Karpas-422 (cell line): ENCODE measurements around the gene SCYL2. TPM values are rescaled to one million over a fixed set of nuclear protein-coding genes. Genes with fewer than 3 reads are reported as not detected.
"Not testable (repeated sequence)": the region's sequence is repeated elsewhere in the genome, so short reads cannot be mapped to it uniquely, and the experiment has no call there.

Experiments used
- DNase-seq: peaks from one replicate; pipeline ENCODE4 v3.0.0-alpha.2; 2015
- H2AFZ ChIP-seq: fragments of 200-600 bp; sonication (generic); 2 replicates; pipeline ENCODE4 v1.6.1; 2014; ENCODE audit warnings: antibody characterized with exemption, low read length, mixed read lengths
- H3K27ac ChIP-seq: fragments of 200-600 bp; sonication (generic); 2 replicates; pipeline ENCODE4 v1.5.1; 2014; ENCODE audit warnings: mild to moderate bottlenecking, low read length, moderate library complexity
- H3K27me3 ChIP-seq: fragments of 200-600 bp; sonication (generic); 2 replicates; pipeline ENCODE4 v1.6.1; 2014; ENCODE audit warnings: low read length, mixed read lengths
- H3K36me3 ChIP-seq: fragments of 200-600 bp; sonication (generic); 2 replicates; pipeline ENCODE4 v1.6.1; 2014; ENCODE audit warnings: low read length, mixed read lengths; ENCODE audit not compliant: insufficient read depth
- H3K4me1 ChIP-seq: fragments of 200-600 bp; sonication (generic); 2 replicates; pipeline ENCODE4 v1.6.1; 2014; ENCODE audit warnings: mild to moderate bottlenecking, low read length, mixed read lengths
- H3K4me2 ChIP-seq: fragments of 200-600 bp; sonication (generic); 2 replicates; pipeline ENCODE4 v1.6.1; 2014; ENCODE audit warnings: low read length, low read depth, mild to moderate bottlenecking; ENCODE audit not compliant: poor library complexity, severe bottlenecking
- H3K4me3 ChIP-seq: fragments of 200-600 bp; sonication (generic); 2 replicates; pipeline ENCODE4 v1.5.1; 2014; ENCODE audit warnings: mild to moderate bottlenecking, antibody characterized with exemption, low read length, mixed read lengths
- H3K79me2 ChIP-seq: fragments of 200-600 bp; sonication (generic); 2 replicates; pipeline ENCODE4 v1.6.1; 2014; ENCODE audit warnings: mild to moderate bottlenecking, low read length, mixed read lengths
- H3K9ac ChIP-seq: fragments of 200-600 bp; sonication (generic); 2 replicates; pipeline ENCODE4 v1.6.0; 2014; ENCODE audit warnings: low read length
- H3K9me2 ChIP-seq: fragments of 200-600 bp; sonication (generic), shearing (Covaris generic); replicated peaks from 2 replicates; pipeline ENCODE4 v1.6.0; 2014; ENCODE audit warnings: mild to moderate bottlenecking, low read length, moderate library complexity; ENCODE audit not compliant: insufficient read depth
- H3K9me3 ChIP-seq: fragments of 300-700, 200-600 bp; sonication (generic); 2 replicates; pipeline ENCODE4 v1.6.1; 2014; ENCODE audit warnings: low read length, mixed read lengths
- H4K20me1 ChIP-seq: fragments of 200-600 bp; sonication (generic); 2 replicates; pipeline ENCODE4 v1.6.1; 2014; ENCODE audit warnings: mild to moderate bottlenecking, antibody characterized with exemption, low read length, low read depth; ENCODE audit not compliant: insufficient read depth
- total RNA-seq: library from RNA; depleted of rRNA; stranded (reverse); fragments of >200 nt; shearing (Covaris generic); gene quantifications from 2 replicates; pipeline ENCODE4 v1.2.3, GENCODE V29; 2014; ENCODE audit warnings: low replicate concordance

SCYL2 gene
- total RNA-seq, 1 experiment from 2014 or later: 96.2 TPM

DNA sequence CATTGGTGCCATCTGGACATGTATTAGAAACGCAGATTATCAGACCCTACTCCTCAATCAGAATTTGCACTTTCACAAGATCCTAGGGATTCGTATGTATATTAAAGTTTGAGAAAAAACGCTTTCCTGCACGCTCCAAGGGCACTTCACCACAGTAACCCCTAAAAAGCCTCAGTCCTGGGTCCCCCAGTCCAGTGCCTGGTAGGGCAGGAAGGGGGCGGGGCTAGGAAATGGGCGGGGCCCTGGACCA, 467 bp upstream of the SCYL2 start:
- H3K79me2 ChIP-seq: peaks cover 48% of the 10 kb centered on the region
- H3K36me3 ChIP-seq: no peaks in the 10 kb centered on the region
- peak overlapping the region; percentile 97 for H3K4me3 ChIP-seq
- no peaks in the 10 kb centered on the region for H3K27me3 ChIP-seq
- H3K4me2 ChIP-seq: peak overlapping the region; percentile 90
- H3K9ac ChIP-seq: peak overlapping the region; percentile 95
- DNase-seq: peak; percentile 95
- no peaks in the 10 kb centered on the region for H3K9me3 ChIP-seq
- H3K4me1 ChIP-seq: peaks cover 33% of the 10 kb centered on the region
- no peaks in the 10 kb centered on the region for H3K9me2 ChIP-seq
- peaks cover 11% of the 10 kb centered on the region; the same call in 1 of the 2 replicates for H4K20me1 ChIP-seq
- H2AFZ ChIP-seq: peak overlapping the region; percentile 91; the same call in 1 of the 2 replicates
- H3K27ac ChIP-seq: peak overlapping the region; percentile 18; the same call in 1 of the 2 replicates

DNA sequence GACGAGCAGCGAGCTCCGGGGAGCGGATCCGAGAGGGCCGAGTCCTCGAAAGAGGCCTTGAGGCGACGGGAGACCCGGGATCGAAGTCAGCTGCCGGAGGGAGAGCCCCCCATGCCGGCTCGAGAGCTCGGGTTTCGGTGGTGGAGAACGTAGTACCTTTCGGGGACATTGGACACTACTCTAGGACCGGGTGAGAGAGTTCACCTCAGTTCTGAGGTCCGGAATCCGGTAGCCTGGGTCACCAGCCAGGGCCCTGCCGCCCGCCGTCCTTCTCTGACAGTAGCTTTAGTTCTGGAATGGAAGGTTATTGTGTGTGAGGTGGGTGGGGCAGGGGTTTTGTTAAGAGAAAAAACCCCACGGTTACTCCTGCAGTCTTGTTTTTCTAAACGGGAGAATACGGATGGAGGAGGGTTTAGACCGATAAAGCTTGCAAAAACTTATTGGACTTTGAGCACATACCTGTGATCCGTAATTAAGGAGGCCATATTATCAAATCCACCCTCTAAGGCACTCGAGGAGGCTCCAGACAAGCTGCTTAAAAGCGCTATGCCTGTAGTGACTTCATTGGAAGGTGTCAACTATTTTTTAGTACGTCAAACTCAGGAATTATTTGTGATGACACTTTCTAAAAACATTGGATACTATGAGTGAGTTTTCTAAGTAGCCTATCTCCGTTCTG, 765 bp downstream of the SCYL2 start:
- Histone ChIP-seq H3K36me3 (peaks cover 11% of the 10 kb centered on the region), H3K4me3 (peak overlapping the region; percentile 97), H3K79me2 (peaks cover 61% of the 10 kb centered on the region), H3K27ac (peak overlapping the region; percentile 50), H2AFZ (peak overlapping the region; percentile 91), H3K9ac (peak overlapping the region; percentile 95), H3K9me2 (no peaks in the 10 kb centered on the region), H3K4me1 (peaks cover 44% of the 10 kb centered on the region), H4K20me1 (peaks cover 11% of the 10 kb centered on the region; the same call in 1 of the 2 replicates), H3K9me3 (no peaks in the 10 kb centered on the region), H3K4me2 (peak overlapping the region; percentile 90), H3K27me3 (no peaks in the 10 kb centered on the region)
- peak; percentile 58 for DNase-seq

DNA sequence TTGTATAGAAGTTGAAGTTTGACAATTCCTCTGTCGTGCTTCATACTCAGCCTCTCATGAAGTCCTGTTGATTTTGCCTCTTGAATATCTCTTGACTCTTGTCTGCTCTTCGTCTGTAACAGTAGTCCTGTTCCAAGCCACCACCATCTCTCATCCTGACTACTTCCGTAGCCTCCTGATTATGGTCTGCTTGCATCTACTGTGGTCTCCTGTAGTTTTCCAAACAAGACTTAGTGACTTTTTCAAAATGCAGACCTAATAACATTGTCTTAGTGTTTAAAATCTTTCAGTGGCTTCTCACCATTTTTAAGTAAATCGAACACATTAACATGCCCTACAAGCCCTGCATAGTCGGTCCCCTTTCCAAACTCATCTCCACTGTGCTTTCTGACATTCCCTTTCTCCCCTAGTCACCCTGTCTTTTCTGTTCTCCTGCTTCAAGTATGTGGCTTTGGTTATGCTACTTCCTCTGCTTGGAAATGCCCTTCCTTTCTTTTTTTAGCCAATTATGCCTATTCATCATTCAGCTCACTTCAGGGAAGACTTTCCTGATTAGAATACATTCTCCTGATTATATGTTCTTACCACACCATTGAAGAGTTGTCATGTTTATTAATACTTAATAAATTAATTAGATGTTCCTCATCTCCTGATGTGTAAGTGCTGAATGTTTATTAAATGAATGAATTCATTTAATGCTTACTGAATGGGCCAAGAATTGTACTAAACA, 2.0 kb downstream of the SCYL2 start:
- H3K9ac ChIP-seq: peak overlapping the region; percentile 95
- peaks cover 40% of the 10 kb centered on the region for H3K4me1 ChIP-seq
- peak overlapping the region; percentile 90 for H3K4me2 ChIP-seq
- peaks cover 73% of the 10 kb centered on the region for H3K79me2 ChIP-seq
- no peaks in the 10 kb centered on the region for H3K9me3 ChIP-seq
- no peak overlapping the region for H3K27ac ChIP-seq
- peaks cover 11% of the 10 kb centered on the region for H3K36me3 ChIP-seq
- peaks cover 11% of the 10 kb centered on the region; the same call in 1 of the 2 replicates for H4K20me1 ChIP-seq
- DNase-seq: no peak
- H3K9me2 ChIP-seq: no peaks in the 10 kb centered on the region
- H2AFZ ChIP-seq: no peak overlapping the region
- H3K27me3 ChIP-seq: no peaks in the 10 kb centered on the region
- H3K4me3 ChIP-seq: peak overlapping the region; percentile 97

DNA sequence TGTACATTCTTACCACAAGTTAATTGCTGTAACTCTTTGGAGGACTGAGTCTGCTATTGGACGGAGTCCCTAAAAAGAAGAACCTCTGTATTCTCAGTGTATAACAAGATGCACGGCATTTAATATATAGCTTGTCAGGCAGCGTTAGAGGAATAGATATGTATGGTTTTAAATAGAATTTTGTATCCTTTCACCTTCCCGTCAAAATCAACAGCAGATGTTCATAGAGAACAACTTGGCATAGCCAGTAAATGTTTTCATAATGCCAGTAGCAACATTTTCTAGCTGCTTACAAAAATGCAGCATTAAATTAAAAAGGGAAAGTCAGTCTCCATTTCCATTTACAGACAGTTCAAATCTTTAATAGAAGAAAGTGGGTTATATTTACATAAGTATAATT, 6.8 kb downstream of the SCYL2 start:
- Histone ChIP-seq H2AFZ (no peak overlapping the region), H4K20me1 (peaks cover 2% of the 10 kb centered on the region; the same call in 1 of the 2 replicates), H3K9ac (no peak overlapping the region), H3K36me3 (peaks cover 22% of the 10 kb centered on the region), H3K4me3 (no peak overlapping the region), H3K4me1 (peaks cover 30% of the 10 kb centered on the region), H3K9me3 (0 out of 2 replicates have a peak, but pooled peaks cover 3% of the 10 kb centered on the region), H3K4me2 (no peak overlapping the region), H3K79me2 (peaks cover 100% of the 10 kb centered on the region), H3K9me2 (no peaks in the 10 kb centered on the region), H3K27ac (no peak overlapping the region), H3K27me3 (no peaks in the 10 kb centered on the region)
- no peak for DNase-seq

DNA sequence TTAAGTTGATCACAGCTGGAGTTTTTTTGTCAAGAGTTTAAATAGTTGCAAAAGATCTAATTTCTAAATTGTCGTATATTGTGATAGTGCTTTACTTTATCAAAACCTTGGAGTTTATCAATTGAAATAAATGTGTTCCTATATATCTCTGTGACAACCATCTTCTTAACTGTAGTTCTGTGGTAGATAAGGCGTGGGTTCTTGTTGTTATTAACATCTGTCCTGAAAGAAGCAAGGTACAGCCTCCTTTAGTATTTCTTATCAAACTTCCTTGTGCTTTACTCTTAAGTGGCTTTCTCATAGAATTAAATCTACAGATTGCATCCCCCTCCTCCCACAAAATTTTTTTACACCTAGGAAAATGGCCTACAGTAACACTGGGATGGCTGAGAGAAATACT, 7.3 kb downstream of the SCYL2 start:
- peaks cover 100% of the 10 kb centered on the region for H3K79me2 ChIP-seq
- H3K4me2 ChIP-seq: no peak overlapping the region
- no peak overlapping the region for H3K4me3 ChIP-seq
- no peaks in the 10 kb centered on the region for H3K9me2 ChIP-seq
- 0 out of 2 replicates have a peak, but pooled peaks cover 3% of the 10 kb centered on the region for H3K9me3 ChIP-seq
- no peak overlapping the region for H2AFZ ChIP-seq
- H4K20me1 ChIP-seq: no peaks in the 10 kb centered on the region
- H3K36me3 ChIP-seq: peaks cover 22% of the 10 kb centered on the region
- no peak overlapping the region for H3K27ac ChIP-seq
- H3K27me3 ChIP-seq: no peaks in the 10 kb centered on the region
- H3K9ac ChIP-seq: no peak overlapping the region
- no peak for DNase-seq
- H3K4me1 ChIP-seq: peaks cover 25% of the 10 kb centered on the region

DNA sequence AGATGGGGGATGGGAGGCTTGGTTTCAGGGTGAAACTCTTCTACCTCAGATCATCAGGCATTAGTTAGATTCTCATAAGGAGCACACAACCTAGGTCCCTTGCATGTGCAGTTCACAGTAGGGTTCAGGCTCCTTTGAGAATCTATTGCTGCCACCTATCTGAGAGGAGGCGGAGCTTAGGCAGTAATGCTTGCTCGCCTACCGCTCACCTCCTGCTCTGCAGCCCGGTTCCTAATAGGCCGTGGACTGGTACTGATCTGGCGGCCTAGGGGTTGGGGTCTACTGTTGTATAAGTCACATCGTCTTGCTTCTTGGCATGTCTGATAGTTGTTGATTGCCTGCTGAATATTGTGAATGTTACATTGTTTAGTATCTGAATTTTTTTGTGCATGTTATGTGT, 12.2 kb downstream of the SCYL2 start:
- H3K27ac ChIP-seq: no peak overlapping the region
- H3K4me2 ChIP-seq: no peak overlapping the region
- no peak for DNase-seq
- H4K20me1 ChIP-seq: no peaks in the 10 kb centered on the region
- H3K4me3 ChIP-seq: no peak overlapping the region
- no peak overlapping the region for H2AFZ ChIP-seq
- H3K79me2 ChIP-seq: peaks cover 100% of the 10 kb centered on the region
- H3K9me3 ChIP-seq: 0 out of 2 replicates have a peak, but pooled peaks cover 3% of the 10 kb centered on the region
- no peaks in the 10 kb centered on the region for H3K4me1 ChIP-seq
- H3K36me3 ChIP-seq: peaks cover 26% of the 10 kb centered on the region; the same call in 1 of the 2 replicates
- no peaks in the 10 kb centered on the region for H3K27me3 ChIP-seq
- H3K9me2 ChIP-seq: no peaks in the 10 kb centered on the region
- H3K9ac ChIP-seq: no peak overlapping the region

DNA sequence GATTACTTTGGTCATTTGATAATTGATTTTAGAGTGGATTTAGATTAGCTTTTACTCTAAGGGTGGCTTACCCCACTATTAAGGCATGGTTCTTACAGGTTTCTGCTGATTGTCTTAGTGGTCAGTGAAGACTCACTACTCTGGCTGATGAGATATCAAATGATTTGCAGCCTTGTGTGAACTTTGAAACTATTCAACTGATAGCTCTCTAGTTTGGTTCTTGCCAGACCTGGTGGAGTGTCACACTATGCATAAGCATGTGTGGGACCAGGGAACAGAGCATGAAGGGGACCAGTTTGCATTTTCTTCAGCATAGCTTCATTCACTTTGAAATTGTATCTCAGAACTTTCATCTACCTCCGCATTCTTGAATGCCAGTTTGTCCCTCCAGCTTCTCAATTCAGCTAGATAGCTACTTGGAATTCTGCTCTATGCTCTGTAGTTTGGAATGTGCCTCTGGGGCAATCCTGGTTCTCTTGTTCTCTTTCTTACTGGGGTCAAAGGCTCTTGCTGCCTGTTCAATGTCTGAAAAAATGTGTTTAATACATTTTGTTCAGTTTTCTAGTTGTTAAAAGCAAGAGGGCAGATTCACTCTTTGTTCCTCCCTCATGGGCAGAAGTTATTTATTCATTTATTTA, 12.7 kb downstream of the SCYL2 start:
- Histone ChIP-seq H3K9me3 (0 out of 2 replicates have a peak, but pooled peaks cover 3% of the 10 kb centered on the region), H3K79me2 (peaks cover 100% of the 10 kb centered on the region)

DNA sequence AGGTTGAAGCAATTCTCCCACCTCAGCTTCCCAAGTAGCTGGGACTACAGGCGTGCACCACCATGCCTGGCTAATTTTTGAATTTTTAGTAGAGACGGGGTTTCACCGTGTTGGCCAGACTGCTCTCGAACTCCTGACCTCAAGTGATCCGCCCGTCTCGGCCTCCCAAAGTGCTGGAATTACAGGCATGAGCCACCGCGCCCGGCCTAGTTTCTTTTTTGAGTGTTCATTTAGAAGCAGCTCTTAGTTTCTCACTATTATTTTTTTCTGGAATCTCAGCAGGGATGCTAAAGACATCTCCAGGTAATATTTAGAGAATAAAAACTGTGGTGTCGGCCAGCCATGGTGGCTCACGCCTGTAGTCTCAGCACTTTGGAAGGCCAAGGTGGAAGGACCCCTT, 17.6 kb downstream of the SCYL2 start:
- not testable (repeated sequence) for H2AFZ ChIP-seq

More for the DNA sequence above, 12.7 kb downstream of the SCYL2 start:
- no peak for DNase-seq
- H3K9me2 ChIP-seq: no peaks in the 10 kb centered on the region
- no peak overlapping the region for H3K9ac ChIP-seq
- no peaks in the 10 kb centered on the region for H3K27me3 ChIP-seq
- peaks cover 27% of the 10 kb centered on the region; the same call in 1 of the 2 replicates for H3K36me3 ChIP-seq
- H2AFZ ChIP-seq: no peak overlapping the region
- H3K4me1 ChIP-seq: no peaks in the 10 kb centered on the region
- no peak overlapping the region for H3K4me3 ChIP-seq
- no peak overlapping the region for H3K27ac ChIP-seq
- H4K20me1 ChIP-seq: no peaks in the 10 kb centered on the region
- no peak overlapping the region for H3K4me2 ChIP-seq

More for the DNA sequence above, 17.6 kb downstream of the SCYL2 start:
- H4K20me1 ChIP-seq, H3K9me2 ChIP-seq, H3K9me3 ChIP-seq, H3K4me2 ChIP-seq, H3K4me1 ChIP-seq, H3K9ac ChIP-seq, H3K4me3 ChIP-seq, H3K27ac ChIP-seq, H3K27me3 ChIP-seq, DNase-seq: not testable (repeated sequence)
- peaks cover 20% of the 10 kb centered on the region; the same call in 1 of the 2 replicates for H3K36me3 ChIP-seq
- H3K79me2 ChIP-seq: peaks cover 92% of the 10 kb centered on the region
